ENCODE data around the gene USP17L13.
"Not testable (repeated sequence)": the region's sequence is repeated elsewhere in the genome, so short reads cannot be mapped to it uniquely, and the experiment has no call there.

Gene USP17L13

GRCh38 chr4:9224596-9224995, at the start of gene USP17L13:
Gene USP17L13, plus strand, starts transcription at chr4:9224896. Its CDS starts 0 bp downstream, at chr4:9224896.
- DNase-seq: not testable (repeated sequence)

- DNase-seq: not testable (repeated sequence)
Observed at GRCh38 chr4:9210357-9210756, 14.3 kb upstream of the USP17L13 start, which contains the start of gene USP17L10. Gene USP17L10, plus strand, starts transcription at chr4:9210657. Its CDS starts 0 bp downstream, at chr4:9210657.

- not testable (repeated sequence) for DNase-seq
Observed at GRCh38 chr4:9214701-9215100, 10.0 kb upstream of the USP17L13 start.

- DNase-seq: not testable (repeated sequence)
Observed at GRCh38 chr4:9215105-9215504, 9.6 kb upstream of the USP17L13 start, which contains the start of gene USP17L11. Gene USP17L11, plus strand, starts transcription at chr4:9215405. Its CDS starts 0 bp downstream, at chr4:9215405.

GRCh38 chr4:9219852-9220251, 4.8 kb upstream of the USP17L13 start, which contains the start of gene USP17L12:
Gene USP17L12, plus strand, starts transcription at chr4:9220152. Its CDS starts 0 bp downstream, at chr4:9220152.
- not testable (repeated sequence) for DNase-seq

GRCh38 chr4:9230249-9230648, 5.6 kb downstream of the USP17L13 start:
- not testable (repeated sequence) for DNase-seq

GRCh38 chr4:9234085-9234484, 9.4 kb downstream of the USP17L13 start, which contains the start of gene USP17L15:
Gene USP17L15, plus strand, starts transcription at chr4:9234385. Its CDS starts 0 bp downstream, at chr4:9234385.
- not testable (repeated sequence) for DNase-seq

GRCh38 chr4:9238461-9238860, 13.8 kb downstream of the USP17L13 start:
- DNase-seq: not testable (repeated sequence)

GRCh38 chr4:9243579-9243978, 18.9 kb downstream of the USP17L13 start, which contains the start of gene USP17L17:
Gene USP17L17, plus strand, starts transcription at chr4:9243879. Its CDS starts 0 bp downstream, at chr4:9243879.
- DNase-seq: not testable (repeated sequence)

- not testable (repeated sequence) for DNase-seq
Observed at GRCh38 chr4:9247953-9248680, 23.4 kb downstream of the USP17L13 start, which contains the start of gene USP17L18. Gene USP17L18, plus strand, starts transcription at chr4:9248630. Its CDS starts 0 bp downstream, at chr4:9248630.

- DNase-seq: not testable (repeated sequence)
Observed at GRCh38 chr4:9253078-9253477, 28.4 kb downstream of the USP17L13 start, which contains the start of gene USP17L19. Gene USP17L19, plus strand, starts transcription at chr4:9253378. Its CDS starts 0 bp downstream, at chr4:9253378.

- not testable (repeated sequence) for DNase-seq
Observed at GRCh38 chr4:9257824-9258223, 33.1 kb downstream of the USP17L13 start, which contains the start of gene USP17L20. Gene USP17L20, plus strand, starts transcription at chr4:9258124. Its CDS starts 0 bp downstream, at chr4:9258124.

- DNase-seq: not testable (repeated sequence)
Observed at GRCh38 chr4:9262572-9262971, 37.9 kb downstream of the USP17L13 start, which contains the start of gene USP17L21. Gene USP17L21, plus strand, starts transcription at chr4:9262872. Its CDS starts 0 bp downstream, at chr4:9262872.

GRCh38 chr4:9267319-9267718, 42.6 kb downstream of the USP17L13 start, which contains the start of gene USP17L22:
Gene USP17L22, plus strand, starts transcription at chr4:9267619. Its CDS starts 0 bp downstream, at chr4:9267619.
- not testable (repeated sequence) for DNase-seq

GRCh38 chr4:9271719-9272118, 47.0 kb downstream of the USP17L13 start:
- DNase-seq: not testable (repeated sequence)

Data from NCI-H1694 (cell line).